ENCODE data around the gene FAF2.

DNA sequence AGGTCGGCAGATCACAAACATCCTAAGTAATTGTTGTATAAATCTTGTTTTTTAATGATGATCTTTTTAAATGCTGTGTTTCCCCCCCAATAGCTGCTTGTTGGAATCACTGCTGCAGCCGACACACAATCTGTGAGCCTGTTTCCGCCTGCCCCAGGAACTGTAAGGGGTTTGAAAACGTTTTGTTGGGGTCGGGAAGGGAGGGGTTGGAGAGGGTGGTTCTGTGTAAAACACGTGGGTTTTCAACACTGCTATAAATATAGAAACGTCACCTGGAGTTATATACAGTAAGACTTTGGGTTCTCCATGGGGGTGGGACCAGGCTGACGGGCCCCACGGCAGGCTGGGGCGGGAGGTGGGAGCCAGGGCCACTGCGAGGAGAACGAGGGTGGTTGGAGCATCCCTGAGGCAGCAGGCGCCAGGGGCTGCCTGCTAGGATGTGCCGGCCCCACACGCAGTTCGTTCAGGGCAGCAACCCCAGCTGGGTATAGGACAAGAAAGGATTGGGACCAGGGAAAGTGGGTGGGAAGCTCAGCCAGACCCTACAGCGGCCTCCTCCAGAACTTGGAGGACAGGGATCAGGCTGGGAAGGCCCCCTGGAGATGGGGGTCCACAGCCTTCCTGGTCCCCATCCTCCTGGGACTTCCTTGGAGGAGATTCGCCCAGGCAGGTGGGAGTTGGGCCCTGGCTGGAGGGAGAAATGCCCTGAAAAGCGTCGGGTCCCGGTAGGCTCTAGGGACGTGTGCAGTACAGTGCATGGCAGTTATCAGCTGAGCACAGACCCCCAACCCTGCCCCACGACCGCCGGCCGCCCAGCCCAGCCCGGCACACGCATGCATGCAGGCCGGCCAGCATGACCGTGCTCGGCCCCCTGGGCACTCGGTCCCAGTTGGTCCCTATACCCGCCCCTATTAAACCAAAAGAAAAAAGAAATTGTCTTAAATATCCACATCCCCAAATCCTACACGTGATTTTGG, 79.3 kb downstream of the FAF2 start:
- TF ChIP-seq, protein P1, sequence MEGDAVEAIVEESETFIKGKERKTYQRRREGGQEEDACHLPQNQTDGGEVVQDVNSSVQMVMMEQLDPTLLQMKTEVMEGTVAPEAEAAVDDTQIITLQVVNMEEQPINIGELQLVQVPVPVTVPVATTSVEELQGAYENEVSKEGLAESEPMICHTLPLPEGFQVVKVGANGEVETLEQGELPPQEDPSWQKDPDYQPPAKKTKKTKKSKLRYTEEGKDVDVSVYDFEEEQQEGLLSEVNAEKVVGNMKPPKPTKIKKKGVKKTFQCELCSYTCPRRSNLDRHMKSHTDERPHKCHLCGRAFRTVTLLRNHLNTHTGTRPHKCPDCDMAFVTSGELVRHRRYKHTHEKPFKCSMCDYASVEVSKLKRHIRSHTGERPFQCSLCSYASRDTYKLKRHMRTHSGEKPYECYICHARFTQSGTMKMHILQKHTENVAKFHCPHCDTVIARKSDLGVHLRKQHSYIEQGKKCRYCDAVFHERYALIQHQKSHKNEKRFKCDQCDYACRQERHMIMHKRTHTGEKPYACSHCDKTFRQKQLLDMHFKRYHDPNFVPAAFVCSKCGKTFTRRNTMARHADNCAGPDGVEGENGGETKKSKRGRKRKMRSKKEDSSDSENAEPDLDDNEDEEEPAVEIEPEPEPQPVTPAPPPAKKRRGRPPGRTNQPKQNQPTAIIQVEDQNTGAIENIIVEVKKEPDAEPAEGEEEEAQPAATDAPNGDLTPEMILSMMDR (conservative IDR thresholded peaks at IDR 0.05; ENCODE audit: low read depth, low read length): no peak
- TF ChIP-seq EZH2 (IDR thresholded peaks at IDR 0.05; ENCODE audit: borderline replicate concordance, low read depth, low read length, poor library complexity, severe bottlenecking): no peak

All from A673 (cell line).